Measurements from ENCODE around the gene FEN1.
A peak's percentile ranks its signal among the peaks of the same experiment; 100 is the strongest.

The FEN1 gene

DNA sequence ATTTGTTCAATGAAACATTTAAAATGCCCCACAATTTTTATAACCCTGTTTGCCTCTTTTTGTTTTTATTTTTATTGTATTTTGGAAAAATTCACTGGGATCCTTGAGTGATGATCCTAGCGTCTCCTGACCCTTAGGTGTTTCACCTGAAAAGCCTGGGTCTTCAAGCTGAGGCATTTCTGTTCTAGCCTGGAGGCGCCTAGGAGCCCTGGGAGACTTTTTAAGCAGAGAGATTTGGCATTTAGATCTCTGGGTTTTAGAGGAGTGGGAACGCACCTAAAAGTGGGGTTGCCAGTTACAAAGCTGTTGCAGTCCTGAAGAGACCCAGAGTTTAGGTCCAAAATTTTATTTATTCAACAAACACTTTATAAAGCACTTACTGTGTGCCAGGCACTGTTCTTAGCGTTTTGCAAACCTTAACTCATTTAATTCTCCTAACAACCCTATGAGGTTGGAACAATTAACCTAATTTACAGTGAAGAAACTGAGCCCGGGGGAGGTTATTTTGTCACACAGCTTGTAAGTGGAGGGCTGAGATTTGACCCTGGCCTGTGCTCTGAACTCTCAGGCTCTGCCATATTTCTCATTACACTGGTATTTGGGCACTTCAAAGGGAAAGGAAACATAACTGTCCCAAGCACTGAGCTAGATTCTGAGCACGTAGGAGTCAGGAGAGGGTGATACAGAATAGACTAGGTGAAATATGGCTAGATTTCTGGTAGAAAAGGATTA lies 24.9 kb downstream of the FEN1 start:
- no peaks in the 10 kb centered on the region for H3F3A ChIP-seq (ENCODE audit: insufficient read depth, low read length)
- TF ChIP-seq EZH2 (IDR thresholded peaks at IDR 0.05; ENCODE audit: borderline replicate concordance, low read length), result no peak
- TF ChIP-seq, protein P1, sequence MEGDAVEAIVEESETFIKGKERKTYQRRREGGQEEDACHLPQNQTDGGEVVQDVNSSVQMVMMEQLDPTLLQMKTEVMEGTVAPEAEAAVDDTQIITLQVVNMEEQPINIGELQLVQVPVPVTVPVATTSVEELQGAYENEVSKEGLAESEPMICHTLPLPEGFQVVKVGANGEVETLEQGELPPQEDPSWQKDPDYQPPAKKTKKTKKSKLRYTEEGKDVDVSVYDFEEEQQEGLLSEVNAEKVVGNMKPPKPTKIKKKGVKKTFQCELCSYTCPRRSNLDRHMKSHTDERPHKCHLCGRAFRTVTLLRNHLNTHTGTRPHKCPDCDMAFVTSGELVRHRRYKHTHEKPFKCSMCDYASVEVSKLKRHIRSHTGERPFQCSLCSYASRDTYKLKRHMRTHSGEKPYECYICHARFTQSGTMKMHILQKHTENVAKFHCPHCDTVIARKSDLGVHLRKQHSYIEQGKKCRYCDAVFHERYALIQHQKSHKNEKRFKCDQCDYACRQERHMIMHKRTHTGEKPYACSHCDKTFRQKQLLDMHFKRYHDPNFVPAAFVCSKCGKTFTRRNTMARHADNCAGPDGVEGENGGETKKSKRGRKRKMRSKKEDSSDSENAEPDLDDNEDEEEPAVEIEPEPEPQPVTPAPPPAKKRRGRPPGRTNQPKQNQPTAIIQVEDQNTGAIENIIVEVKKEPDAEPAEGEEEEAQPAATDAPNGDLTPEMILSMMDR (IDR thresholded peaks at IDR 0.05; ENCODE audit: low read length), result no peak
- H3K4me3 ChIP-seq (ENCODE audit: low read depth, low read length, poor library complexity, severe bottlenecking), result peak overlapping the region; percentile 70
- peak overlapping the region; percentile 21; the same call in 1 of the 2 replicates for H3K9ac ChIP-seq (ENCODE audit: low read length)
- no peak overlapping the region for H3K27ac ChIP-seq (ENCODE audit: low read depth, low read length, poor library complexity, severe bottlenecking)
- H3K9me3 ChIP-seq (ENCODE audit: low read length), result no peaks in the 10 kb centered on the region
- no peaks in the 10 kb centered on the region for H3K27me3 ChIP-seq (ENCODE audit: insufficient read depth, low read length)
- peaks cover 7% of the 10 kb centered on the region for H3K36me3 ChIP-seq (ENCODE audit: insufficient read depth, low read length)
- H3K79me2 ChIP-seq (ENCODE audit: insufficient read depth, low read length), result no peaks in the 10 kb centered on the region
- no peak overlapping the region for H2AFZ ChIP-seq (ENCODE audit: low read length)
- no peaks in the 10 kb centered on the region for H3K9me2 ChIP-seq (ENCODE audit: low read depth, low read length)
- H3K4me2 ChIP-seq (ENCODE audit: low read length), result peak overlapping the region; percentile 91
- peaks cover 19% of the 10 kb centered on the region for H3K4me1 ChIP-seq (ENCODE audit: insufficient read depth, low read length, severe bottlenecking)
- H4K20me1 ChIP-seq (ENCODE audit: insufficient read depth, low read length), result no peaks in the 10 kb centered on the region

- Histone ChIP-seq H3K9me2 (ENCODE audit: low read depth, low read length) (no peaks in the 10 kb centered on the region), H2AFZ (ENCODE audit: low read length) (no peak overlapping the region), H4K20me1 (ENCODE audit: insufficient read depth, low read length) (no peaks in the 10 kb centered on the region), H3K27ac (ENCODE audit: low read depth, low read length, poor library complexity, severe bottlenecking) (no peak overlapping the region), H3K4me2 (ENCODE audit: low read length) (no peak overlapping the region), H3K4me1 (ENCODE audit: insufficient read depth, low read length, severe bottlenecking) (peaks cover 12% of the 10 kb centered on the region), H3K9ac (ENCODE audit: low read length) (no peak overlapping the region), H3K4me3 (ENCODE audit: low read depth, low read length, poor library complexity, severe bottlenecking) (no peak overlapping the region), H3F3A (ENCODE audit: insufficient read depth, low read length) (no peaks in the 10 kb centered on the region), H3K36me3 (ENCODE audit: insufficient read depth, low read length) (no peaks in the 10 kb centered on the region), H3K79me2 (ENCODE audit: insufficient read depth, low read length) (no peaks in the 10 kb centered on the region), H3K9me3 (ENCODE audit: low read length) (no peaks in the 10 kb centered on the region), H3K27me3 (ENCODE audit: insufficient read depth, low read length) (no peaks in the 10 kb centered on the region)
- TF ChIP-seq, protein P1 (IDR thresholded peaks at IDR 0.05; ENCODE audit: low read length), result no peak
- TF ChIP-seq EZH2 (IDR thresholded peaks at IDR 0.05; ENCODE audit: borderline replicate concordance, low read length), result no peak
Measured at GRCh38 chr11:61820174-61820573, 27.5 kb downstream of the FEN1 start.

- Histone ChIP-seq H3K36me3 (ENCODE audit: insufficient read depth, low read length) (peaks cover 7% of the 10 kb centered on the region; the same call in 1 of the 2 replicates), H3K9ac (ENCODE audit: low read length) (peak overlapping the region; percentile 80), H4K20me1 (ENCODE audit: insufficient read depth, low read length) (no peaks in the 10 kb centered on the region), H3K79me2 (ENCODE audit: insufficient read depth, low read length) (peaks cover 10% of the 10 kb centered on the region; the same call in 1 of the 2 replicates), H3K4me2 (ENCODE audit: low read length) (peak overlapping the region; percentile 71), H3F3A (ENCODE audit: insufficient read depth, low read length) (no peaks in the 10 kb centered on the region), H3K27ac (ENCODE audit: low read depth, low read length, poor library complexity, severe bottlenecking) (peak overlapping the region; percentile 96), H3K27me3 (ENCODE audit: insufficient read depth, low read length) (no peaks in the 10 kb centered on the region), H3K9me3 (ENCODE audit: low read length) (no peaks in the 10 kb centered on the region), H2AFZ (ENCODE audit: low read length) (no peak overlapping the region), H3K9me2 (ENCODE audit: low read depth, low read length) (no peaks in the 10 kb centered on the region), H3K4me3 (ENCODE audit: low read depth, low read length, poor library complexity, severe bottlenecking) (peak overlapping the region; percentile 72), H3K4me1 (ENCODE audit: insufficient read depth, low read length, severe bottlenecking) (peaks cover 44% of the 10 kb centered on the region)
- no peak for TF ChIP-seq EZH2 (IDR thresholded peaks at IDR 0.05; ENCODE audit: borderline replicate concordance, low read length)
- TF ChIP-seq, protein P1 (IDR thresholded peaks at IDR 0.05; ENCODE audit: low read length), result no peak
Measured at GRCh38 chr11:61826930-61827570, 34.3 kb downstream of the FEN1 start.

Measured in OCI-LY1 (cell line).